HEK293T (cell line): Measurements from ENCODE around the gene ABCC2.

Experiments used
- ARNT ChIP-seq: fragments of 450-650 bp; IDR thresholded peaks from 2 replicates; pipeline ENCODE4 v1.6.1; 2017; ENCODE audit warnings: mild to moderate bottlenecking
- BHLHE40 ChIP-seq: fragments of 450-650 bp; IDR thresholded peaks from 2 replicates; pipeline ENCODE4 v1.6.1; 2016; ENCODE audit warnings: mild to moderate bottlenecking, moderate library complexity, borderline replicate concordance
- ELF4 ChIP-seq: fragments of 450-650 bp; IDR thresholded peaks from 2 replicates; pipeline ENCODE4 v1.6.1; 2017; ENCODE audit warnings: antibody characterized with exemption
- FOXA1 ChIP-seq: fragments of 450-650 bp; IDR thresholded peaks from 2 replicates; pipeline ENCODE4 v1.6.1; 2016; ENCODE audit warnings: mild to moderate bottlenecking
- FOXK2 ChIP-seq: fragments of 450-650 bp; IDR thresholded peaks from 2 replicates; pipeline ENCODE4 v1.6.1; 2016; ENCODE audit warnings: mild to moderate bottlenecking
- FOXM1 ChIP-seq: fragments of 450-650 bp; IDR thresholded peaks from 2 replicates; pipeline ENCODE4 v1.6.1; 2017; ENCODE audit warnings: mild to moderate bottlenecking, borderline replicate concordance
- HDGF ChIP-seq: fragments of 450-650 bp; IDR thresholded peaks from 2 replicates; pipeline ENCODE4 v1.6.1; 2017; ENCODE audit warnings: antibody characterized with exemption, borderline replicate concordance
- L3MBTL2 ChIP-seq: fragments of 450-650 bp; conservative IDR thresholded peaks from 2 replicates; pipeline ENCODE4 v1.6.1; 2016; ENCODE audit warnings: mild to moderate bottlenecking
- LEF1 ChIP-seq: fragments of 450-650 bp; IDR thresholded peaks from 2 replicates; pipeline ENCODE4 v1.6.1; 2017; ENCODE audit warnings: mild to moderate bottlenecking, borderline replicate concordance
- SP1 ChIP-seq: fragments of 450-650 bp; IDR thresholded peaks from 2 replicates; pipeline ENCODE4 v1.6.1; 2017
- SUZ12 ChIP-seq: fragments of 450-650 bp; IDR thresholded peaks from 2 replicates; pipeline ENCODE4 v1.6.1; 2016; ENCODE audit warnings: mild to moderate bottlenecking
- TARDBP ChIP-seq: fragments of 450-650 bp; IDR thresholded peaks from 2 replicates; pipeline ENCODE4 v1.6.1; 2016
- TF ChIP-seq, protein P1 (sequence below): fragments of 450-650 bp; IDR thresholded peaks from 2 replicates; pipeline ENCODE4 v1.6.1; 2016

DNA sequence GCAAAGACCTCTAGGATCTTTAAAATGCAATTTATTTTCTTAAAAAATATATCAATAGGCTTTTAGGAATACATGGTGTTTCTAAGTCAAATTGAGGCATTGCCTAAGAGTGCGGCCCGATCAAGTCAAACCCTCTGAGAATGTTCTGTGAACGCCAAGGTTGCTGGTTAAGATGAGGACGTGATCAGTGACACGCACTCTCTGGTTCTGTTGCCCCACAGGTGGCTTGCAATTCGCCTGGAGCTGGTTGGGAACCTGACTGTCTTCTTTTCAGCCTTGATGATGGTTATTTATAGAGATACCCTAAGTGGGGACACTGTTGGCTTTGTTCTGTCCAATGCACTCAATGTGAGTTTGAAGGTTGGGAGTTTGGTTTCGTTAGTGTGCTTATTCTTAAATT, 59.3 kb downstream of the ABCC2 start:
- TF ChIP-seq SP1 (no peak), BHLHE40 (no peak), FOXA1 (no peak), TARDBP (no peak), ELF4 (no peak), FOXM1 (no peak), SUZ12 (no peak), LEF1 (no peak), FOXK2 (no peak), HDGF (no peak), L3MBTL2 (no peak), ARNT (no peak)
- TF ChIP-seq, protein P1, sequence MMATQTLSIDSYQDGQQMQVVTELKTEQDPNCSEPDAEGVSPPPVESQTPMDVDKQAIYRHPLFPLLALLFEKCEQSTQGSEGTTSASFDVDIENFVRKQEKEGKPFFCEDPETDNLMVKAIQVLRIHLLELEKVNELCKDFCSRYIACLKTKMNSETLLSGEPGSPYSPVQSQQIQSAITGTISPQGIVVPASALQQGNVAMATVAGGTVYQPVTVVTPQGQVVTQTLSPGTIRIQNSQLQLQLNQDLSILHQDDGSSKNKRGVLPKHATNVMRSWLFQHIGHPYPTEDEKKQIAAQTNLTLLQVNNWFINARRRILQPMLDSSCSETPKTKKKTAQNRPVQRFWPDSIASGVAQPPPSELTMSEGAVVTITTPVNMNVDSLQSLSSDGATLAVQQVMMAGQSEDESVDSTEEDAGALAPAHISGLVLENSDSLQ: no peak
